Cardiac fibroblast (primary cell): ENCODE results near the gene GRIN1.

ENCODE experiments used
- DNase-seq, 2 donors: peaks; one replicate each; pipeline versions ENCODE4 v3.0.0 to v3.0.0-alpha.2; 2010; ENCODE audit warnings: low read depth in 2 of 2
- H3K4me3 ChIP-seq, 2 donors: replicated peaks in 1 of 2; 1 replicate in 1 of 2; 2 replicates in 1 of 2; pipeline ENCODE4 v1.5.1; 2011; ENCODE audit warnings: low read depth in 2 of 2, low read length in 2 of 2, mild to moderate bottlenecking in 2 of 2, moderate library complexity in 1 of 2
- TF ChIP-seq, protein P1 (sequence below): IDR thresholded peaks from one replicate; pipeline ENCODE4 v1.5.1; 2011; ENCODE audit warnings: low read depth, mild to moderate bottlenecking, low read length, inconsistent platforms

GRIN1 gene

DNA sequence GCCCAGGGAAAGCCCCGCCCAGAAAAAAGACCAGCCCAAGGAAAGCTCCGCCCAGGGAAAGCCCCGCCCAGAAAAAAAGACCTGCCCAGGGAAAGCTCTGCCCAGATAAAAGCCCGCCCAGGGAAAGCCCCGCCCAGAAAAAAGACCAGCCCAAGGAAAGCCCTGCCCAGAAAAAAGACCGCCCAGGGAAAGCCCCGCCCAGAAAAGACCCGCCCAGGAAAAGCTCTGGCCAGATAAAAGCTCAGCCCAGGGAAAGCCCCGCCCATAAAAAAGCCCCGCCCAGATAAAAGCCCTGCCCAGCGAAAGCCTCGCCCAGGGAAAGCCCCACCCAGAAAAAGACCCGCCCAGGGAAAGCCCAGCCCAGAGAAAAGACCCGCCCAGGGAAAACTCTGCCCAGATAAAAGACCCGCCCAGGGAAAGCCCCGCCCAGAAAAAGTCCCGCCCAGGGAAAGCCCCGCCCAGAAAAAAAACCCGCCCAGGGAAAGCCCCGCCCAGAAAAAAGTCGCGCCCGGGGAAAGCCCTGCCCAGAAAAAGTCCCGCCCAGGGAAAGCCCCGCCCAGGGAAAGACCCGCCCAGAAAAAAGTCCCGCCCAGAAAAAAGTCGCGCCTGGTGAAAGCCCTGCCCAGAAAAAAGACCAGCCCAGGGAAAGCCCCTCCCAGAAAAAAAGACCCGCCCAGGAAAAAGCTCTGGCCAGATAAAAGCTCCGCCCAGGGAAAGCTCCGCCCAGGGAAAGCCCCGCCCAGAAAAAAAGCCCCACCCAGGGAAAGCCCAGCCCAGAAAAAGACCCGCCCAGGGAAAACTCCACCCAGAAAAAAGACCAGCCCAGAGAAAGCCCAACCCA lies 11.9 kb downstream of the GRIN1 start:
- TF ChIP-seq, protein P1, sequence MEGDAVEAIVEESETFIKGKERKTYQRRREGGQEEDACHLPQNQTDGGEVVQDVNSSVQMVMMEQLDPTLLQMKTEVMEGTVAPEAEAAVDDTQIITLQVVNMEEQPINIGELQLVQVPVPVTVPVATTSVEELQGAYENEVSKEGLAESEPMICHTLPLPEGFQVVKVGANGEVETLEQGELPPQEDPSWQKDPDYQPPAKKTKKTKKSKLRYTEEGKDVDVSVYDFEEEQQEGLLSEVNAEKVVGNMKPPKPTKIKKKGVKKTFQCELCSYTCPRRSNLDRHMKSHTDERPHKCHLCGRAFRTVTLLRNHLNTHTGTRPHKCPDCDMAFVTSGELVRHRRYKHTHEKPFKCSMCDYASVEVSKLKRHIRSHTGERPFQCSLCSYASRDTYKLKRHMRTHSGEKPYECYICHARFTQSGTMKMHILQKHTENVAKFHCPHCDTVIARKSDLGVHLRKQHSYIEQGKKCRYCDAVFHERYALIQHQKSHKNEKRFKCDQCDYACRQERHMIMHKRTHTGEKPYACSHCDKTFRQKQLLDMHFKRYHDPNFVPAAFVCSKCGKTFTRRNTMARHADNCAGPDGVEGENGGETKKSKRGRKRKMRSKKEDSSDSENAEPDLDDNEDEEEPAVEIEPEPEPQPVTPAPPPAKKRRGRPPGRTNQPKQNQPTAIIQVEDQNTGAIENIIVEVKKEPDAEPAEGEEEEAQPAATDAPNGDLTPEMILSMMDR, result no peak
- peak; percentile 28 to 50 for DNase-seq
- no peak overlapping the region for H3K4me3 ChIP-seq

DNA sequence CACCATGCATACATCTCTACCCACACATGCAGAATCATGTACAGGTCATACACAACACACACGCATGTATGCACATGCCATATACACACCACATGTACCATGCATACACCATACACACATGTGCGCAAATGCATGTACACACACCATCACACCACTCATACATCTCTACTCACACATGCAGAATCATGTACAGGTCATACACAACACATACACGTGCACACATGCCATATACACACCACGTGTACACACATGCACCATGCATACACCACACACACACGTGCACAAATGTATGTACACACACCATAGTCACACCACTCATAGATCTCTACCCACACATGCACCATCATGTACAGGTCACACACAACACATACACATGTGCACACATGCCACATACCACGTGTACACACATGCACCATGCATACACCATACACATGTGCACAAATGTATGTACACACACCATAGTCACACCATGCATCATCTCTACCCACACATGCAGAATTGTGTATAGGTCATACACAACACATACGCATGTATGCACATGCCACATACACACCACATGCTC lies 14.0 kb downstream of the GRIN1 start:
- DNase-seq, result no peak
- TF ChIP-seq, protein P1, result no peak
- H3K4me3 ChIP-seq, result no peak overlapping the region

DNA sequence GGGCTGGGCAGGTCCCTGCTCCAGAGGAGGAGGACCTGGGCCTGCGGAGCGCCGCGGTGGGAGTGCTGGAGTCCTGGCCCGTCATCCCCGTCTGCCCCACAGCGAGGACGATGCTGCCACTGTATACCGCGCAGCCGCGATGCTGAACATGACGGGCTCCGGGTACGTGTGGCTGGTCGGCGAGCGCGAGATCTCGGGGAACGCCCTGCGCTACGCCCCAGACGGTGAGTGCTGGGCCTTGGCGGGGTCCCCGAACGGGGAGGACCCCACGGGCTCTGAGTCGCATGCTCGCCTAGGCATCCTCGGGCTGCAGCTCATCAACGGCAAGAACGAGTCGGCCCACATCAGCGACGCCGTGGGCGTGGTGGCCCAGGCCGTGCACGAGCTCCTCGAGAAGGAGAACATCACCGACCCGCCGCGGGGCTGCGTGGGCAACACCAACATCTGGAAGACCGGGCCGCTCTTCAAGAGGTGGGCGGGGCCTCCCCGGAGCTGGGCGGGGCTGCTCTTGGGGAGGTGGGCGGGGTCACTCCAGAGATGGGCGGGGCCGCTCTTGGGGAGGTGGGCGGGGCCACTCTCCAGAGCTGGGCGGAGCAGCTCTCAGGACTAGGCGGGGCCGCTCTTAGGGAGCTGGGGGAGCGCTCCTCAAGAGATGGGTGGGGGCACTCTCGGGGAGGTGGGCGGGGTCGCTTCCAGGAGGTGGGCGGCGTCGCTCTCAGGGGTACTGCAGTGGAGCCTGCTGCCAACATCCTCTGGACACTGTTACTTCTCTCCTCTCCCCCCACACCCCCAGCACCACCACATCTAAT lies 17.8 kb downstream of the GRIN1 start:
- TF ChIP-seq, protein P1, result no peak
- peak; percentile 53 to 58 for DNase-seq
- peak overlapping the region; percentile 25 to 39 for H3K4me3 ChIP-seq

DNA sequence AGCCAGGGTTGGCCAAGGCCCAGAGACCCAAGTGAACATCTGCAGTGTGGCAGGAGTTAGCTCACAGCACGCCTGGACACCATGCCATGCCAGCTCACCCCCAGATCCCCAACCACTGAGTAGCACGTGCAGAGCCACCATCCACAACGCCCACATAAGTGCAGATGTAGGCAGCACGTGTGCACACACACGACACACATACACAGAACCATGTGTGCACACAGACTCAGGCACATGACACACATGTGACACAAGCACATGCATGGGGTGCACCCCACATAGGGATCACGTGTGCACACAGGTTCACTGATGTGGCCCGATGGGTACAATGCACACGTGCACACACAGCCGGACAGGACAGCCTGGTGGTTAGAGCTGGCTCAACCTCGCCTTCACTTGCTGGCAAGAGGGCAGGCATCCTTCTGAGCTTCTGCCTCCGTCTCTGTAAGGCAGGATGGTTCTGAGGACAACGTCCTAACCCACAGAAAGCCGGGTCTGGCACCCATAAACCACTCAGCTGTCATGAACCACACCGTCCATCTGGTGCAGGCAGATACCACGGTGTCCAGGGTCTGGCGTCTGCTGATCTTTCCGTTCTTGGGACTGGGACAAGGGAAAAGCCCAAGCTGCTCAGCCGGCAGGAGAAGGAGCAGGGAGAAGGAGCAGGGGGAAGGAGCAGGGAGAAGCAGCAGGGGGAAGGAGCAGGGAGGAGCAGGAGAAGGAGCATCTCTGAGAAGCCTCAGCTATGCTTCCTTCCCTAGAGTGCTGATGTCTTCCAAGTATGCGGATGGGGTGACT lies 18.9 kb downstream of the GRIN1 start:
- TF ChIP-seq, protein P1, result no peak
- DNase-seq, result no peak
- no peak overlapping the region for H3K4me3 ChIP-seq

DNA sequence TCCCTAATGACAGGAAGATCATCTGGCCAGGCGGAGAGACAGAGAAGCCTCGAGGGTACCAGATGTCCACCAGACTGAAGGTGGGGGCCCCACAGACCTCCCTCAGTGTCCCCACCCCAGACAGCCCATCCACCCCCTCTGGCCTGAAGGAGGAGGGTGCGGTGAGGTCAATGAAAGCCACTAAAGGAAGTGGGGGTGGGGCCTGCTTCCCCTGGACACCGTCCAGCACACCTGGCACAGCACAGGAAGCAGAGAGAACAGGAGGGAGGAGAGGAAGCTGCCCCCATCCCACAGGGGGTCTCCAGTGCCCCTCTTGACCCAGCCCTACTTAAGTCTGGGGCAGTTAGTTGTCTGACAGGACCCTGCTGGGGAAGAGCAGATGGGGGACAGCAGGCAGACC lies 19.7 kb downstream of the GRIN1 start:
- TF ChIP-seq, protein P1, result no peak
- DNase-seq, result no peak
- H3K4me3 ChIP-seq, result no peak overlapping the region
